ENCODE results near the gene GTPBP4.

GTPBP4 gene

GRCh38 chr10:964321-964987 is 23.8 kb upstream of the GTPBP4 start:
- no peak for FAIRE-seq
- no peak for DNase-seq (ENCODE audit: insufficient read length, low spot score)
- no peak for TF ChIP-seq SPI1 (IDR thresholded peaks at IDR 0.05; ENCODE audit: low read depth, low read length)

GRCh38 chr10:964988-965417 is 23.2 kb upstream of the GTPBP4 start:
- DNase-seq (ENCODE audit: insufficient read length, low spot score) (no peak), FAIRE-seq (no peak)
- no peak for TF ChIP-seq TAF1 (IDR thresholded peaks at IDR 0.05; ENCODE audit: low read depth, low read length)
- TF ChIP-seq SPI1 (IDR thresholded peaks at IDR 0.05; ENCODE audit: low read depth, low read length): no peak
- TF ChIP-seq POLR2A (IDR thresholded peaks at IDR 0.05; ENCODE audit: low read depth, low read length): no peak
- TF ChIP-seq PAX5 (IDR thresholded peaks at IDR 0.05; ENCODE audit: insufficient read depth, low read length, severe bottlenecking): no peak
- TF ChIP-seq POLR2AphosphoS5 (IDR thresholded peaks at IDR 0.05; ENCODE audit: low read depth, low read length): no peak
- no peak for TF ChIP-seq POU2F2 (IDR thresholded peaks at IDR 0.05; ENCODE audit: low read depth, low read length)

- no peak for DNase-seq (ENCODE audit: insufficient read length, low spot score)
- FAIRE-seq: no peak
- TF ChIP-seq PAX5 (IDR thresholded peaks at IDR 0.05; ENCODE audit: insufficient read depth, low read length, severe bottlenecking) (no peak), TAF1 (IDR thresholded peaks at IDR 0.05; ENCODE audit: low read depth, low read length) (no peak), POLR2A (IDR thresholded peaks at IDR 0.05; ENCODE audit: low read depth, low read length) (no peak), POU2F2 (IDR thresholded peaks at IDR 0.05; ENCODE audit: low read depth, low read length) (no peak), SPI1 (IDR thresholded peaks at IDR 0.05; ENCODE audit: low read depth, low read length) (no peak), POLR2AphosphoS5 (IDR thresholded peaks at IDR 0.05; ENCODE audit: low read depth, low read length) (no peak)
Observed at GRCh38 chr10:966466-967235, 21.6 kb upstream of the GTPBP4 start.

GRCh38 chr10:968546-969199 is 19.6 kb upstream of the GTPBP4 start:
- DNase-seq (ENCODE audit: insufficient read length, low spot score): no peak
- TF ChIP-seq PAX5 (IDR thresholded peaks at IDR 0.05; ENCODE audit: insufficient read depth, low read length, severe bottlenecking) (no peak), TAF1 (IDR thresholded peaks at IDR 0.05; ENCODE audit: low read depth, low read length) (no peak), SPI1 (IDR thresholded peaks at IDR 0.05; ENCODE audit: low read depth, low read length) (no peak), POU2F2 (IDR thresholded peaks at IDR 0.05; ENCODE audit: low read depth, low read length) (no peak), POLR2AphosphoS5 (IDR thresholded peaks at IDR 0.05; ENCODE audit: low read depth, low read length) (no peak), POLR2A (IDR thresholded peaks at IDR 0.05; ENCODE audit: low read depth, low read length) (no peak)
- peak; percentile 28 for FAIRE-seq

GRCh38 chr10:969473-970150 is 18.6 kb upstream of the GTPBP4 start:
- FAIRE-seq (no peak), DNase-seq (ENCODE audit: insufficient read length, low spot score) (no peak)
- TF ChIP-seq SPI1 (IDR thresholded peaks at IDR 0.05; ENCODE audit: low read depth, low read length) (no peak), POLR2A (IDR thresholded peaks at IDR 0.05; ENCODE audit: low read depth, low read length) (no peak), POLR2AphosphoS5 (IDR thresholded peaks at IDR 0.05; ENCODE audit: low read depth, low read length) (no peak), TAF1 (IDR thresholded peaks at IDR 0.05; ENCODE audit: low read depth, low read length) (no peak), PAX5 (IDR thresholded peaks at IDR 0.05; ENCODE audit: insufficient read depth, low read length, severe bottlenecking) (no peak), POU2F2 (IDR thresholded peaks at IDR 0.05; ENCODE audit: low read depth, low read length) (no peak)

- no peak for FAIRE-seq
- DNase-seq (ENCODE audit: insufficient read length, low spot score): no peak
- TF ChIP-seq POU2F2 (IDR thresholded peaks at IDR 0.05; ENCODE audit: low read depth, low read length) (no peak), PAX5 (IDR thresholded peaks at IDR 0.05; ENCODE audit: insufficient read depth, low read length, severe bottlenecking) (no peak), POLR2A (IDR thresholded peaks at IDR 0.05; ENCODE audit: low read depth, low read length) (no peak), POLR2AphosphoS5 (IDR thresholded peaks at IDR 0.05; ENCODE audit: low read depth, low read length) (no peak), SPI1 (IDR thresholded peaks at IDR 0.05; ENCODE audit: low read depth, low read length) (no peak), TAF1 (IDR thresholded peaks at IDR 0.05; ENCODE audit: low read depth, low read length) (no peak)
Observed at GRCh38 chr10:970311-971149, 17.7 kb upstream of the GTPBP4 start.

GRCh38 chr10:971150-971542 is 17.1 kb upstream of the GTPBP4 start:
- DNase-seq (ENCODE audit: insufficient read length, low spot score) (no peak), FAIRE-seq (no peak)
- TF ChIP-seq PAX5 (IDR thresholded peaks at IDR 0.05; ENCODE audit: insufficient read depth, low read length, severe bottlenecking) (no peak), SPI1 (IDR thresholded peaks at IDR 0.05; ENCODE audit: low read depth, low read length) (no peak), POLR2A (IDR thresholded peaks at IDR 0.05; ENCODE audit: low read depth, low read length) (no peak), POU2F2 (IDR thresholded peaks at IDR 0.05; ENCODE audit: low read depth, low read length) (no peak), TAF1 (IDR thresholded peaks at IDR 0.05; ENCODE audit: low read depth, low read length) (no peak), POLR2AphosphoS5 (IDR thresholded peaks at IDR 0.05; ENCODE audit: low read depth, low read length) (no peak)

- no peak for FAIRE-seq
Observed at GRCh38 chr10:971613-972012, 16.6 kb upstream of the GTPBP4 start.

More at GRCh38 chr10:971613-972012, 16.6 kb upstream of the GTPBP4 start:
- TF ChIP-seq PAX5 (IDR thresholded peaks at IDR 0.05; ENCODE audit: insufficient read depth, low read length, severe bottlenecking) (no peak), POU2F2 (IDR thresholded peaks at IDR 0.05; ENCODE audit: low read depth, low read length) (no peak), TAF1 (IDR thresholded peaks at IDR 0.05; ENCODE audit: low read depth, low read length) (no peak), POLR2AphosphoS5 (IDR thresholded peaks at IDR 0.05; ENCODE audit: low read depth, low read length) (no peak), POLR2A (IDR thresholded peaks at IDR 0.05; ENCODE audit: low read depth, low read length) (no peak), SPI1 (IDR thresholded peaks at IDR 0.05; ENCODE audit: low read depth, low read length) (no peak)
- no peak for DNase-seq (ENCODE audit: insufficient read length, low spot score)
